AG04450 (cell line): Measurements from ENCODE around the gene CFAP410. TPM values are rescaled to one million over a fixed set of nuclear protein-coding genes. Genes with fewer than 3 reads are reported as not detected.
A peak's percentile ranks its signal among the peaks of the same experiment; 100 is the strongest.

Source experiments
- CTCF ChIA-PET: fragments of 300-600, 350-600 bp; formaldehyde crosslinking; extraction: SDS; loops from one replicate; lab custom pipeline; 2022; ENCODE audit warnings: antibody characterized with exemption, inconsistent platforms; lab: Charles Lee
- POLR2A ChIA-PET: fragments of 350-600 bp; formaldehyde crosslinking; extraction: SDS; loops from one replicate; lab custom pipeline; 2021; ENCODE audit warnings: antibody characterized with exemption, inconsistent platforms; lab: Yijun Ruan, JAX
- DNase-seq: peaks from one replicate; pipeline ENCODE4 v3.0.0-alpha.2; 2011; ENCODE audit warnings: low read depth, low spot score
- H3K27ac ChIP-seq: one replicate; pipeline ENCODE4 v1.5.1; 2012; ENCODE audit warnings: low read depth, low read length, control low read depth
- H3K27me3 ChIP-seq: one replicate; pipeline ENCODE4 v1.6.0; 2012; ENCODE audit warnings: low read length; ENCODE audit not compliant: control insufficient read depth, insufficient read depth
- H3K4me3 ChIP-seq: 2 replicates; pipeline ENCODE4 v1.5.1; 2011; ENCODE audit warnings: mild to moderate bottlenecking, low read depth, low read length, control low read depth
- H3K9me3 ChIP-seq: 2 replicates; pipeline ENCODE4 v1.5.1; 2012; ENCODE audit warnings: low read length; ENCODE audit not compliant: control insufficient read depth, insufficient read depth
- CTCF ChIP-seq: IDR thresholded peaks from 2 replicates; pipeline ENCODE4 v1.5.1; 2011; ENCODE audit warnings: low read depth, low read length, control low read depth, inconsistent platforms
- polyA plus RNA-seq: library from polyadenylated mRNA; depleted of rRNA; stranded (reverse); fragments of >200 nt; gene quantifications from 2 replicates; pipeline ENCODE4 v1.2.3, GENCODE V29; 2011

The CFAP410 gene
- polyA plus RNA-seq, 1 experiment: 3.7 TPM

DNA sequence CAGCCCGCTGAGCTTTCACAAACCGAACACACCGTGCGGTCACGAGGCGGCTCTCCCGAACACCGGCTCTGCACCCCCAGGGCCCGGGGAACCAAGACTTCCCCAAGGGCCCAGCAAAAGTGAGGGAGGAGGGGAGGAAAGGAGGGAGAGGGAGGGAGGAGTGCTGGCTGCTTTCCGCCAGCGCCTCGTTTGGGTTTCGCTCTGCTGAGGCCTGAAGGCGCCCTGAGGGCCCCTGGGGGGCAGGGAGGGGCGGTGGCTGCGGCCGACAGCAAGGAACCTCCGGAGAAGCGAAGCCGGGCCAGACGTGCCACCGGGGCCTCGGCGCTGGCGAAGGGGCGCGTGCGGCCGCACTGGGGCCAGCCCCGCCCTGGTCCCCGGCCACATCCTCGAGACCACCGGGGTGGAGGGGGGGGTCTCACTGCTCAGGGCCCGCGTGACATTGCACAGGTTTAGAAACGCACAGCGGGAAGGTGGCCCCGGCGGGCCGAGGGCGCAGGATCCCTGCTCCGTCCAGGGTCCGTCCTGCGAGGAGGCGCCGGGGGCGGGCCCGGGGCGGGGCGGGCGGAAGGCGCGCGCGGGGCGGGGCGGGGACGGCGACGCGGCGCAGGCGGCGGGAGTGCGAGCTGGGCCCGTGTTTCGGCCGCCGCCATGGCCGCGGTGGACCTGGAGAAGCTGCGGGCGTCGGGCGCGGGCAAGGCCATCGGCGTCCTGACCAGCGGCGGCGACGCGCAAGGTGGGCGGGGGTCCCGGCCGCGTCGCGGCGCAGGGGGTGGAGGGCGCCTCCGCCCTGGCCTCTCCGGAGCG is 39.5 kb downstream of the CFAP410 start, which contains the start of gene PFKL:
TSS of gene PFKL (plus strand) at position 596 of the 804 bp plus-strand sequence. CDS start at position 649, 53 bp downstream.
- Histone ChIP-seq H3K27ac (peak within 1 kb of the TSS; percentile 39), H3K9me3 (no peaks in the 10 kb centered on the region), H3K4me3 (peak within 1 kb of the TSS; percentile 71), H3K27me3 (peaks cover 3% of the 10 kb centered on the region)
- no peak for DNase-seq
- CTCF ChIA-PET: interaction anchor here (0.6 kb wide), 1 partner anchor 460 kb away, joined by 3 read pairs; no protein-coding TSS in a partner anchor
- POLR2A ChIA-PET: no interaction called here
- no peak for TF ChIP-seq CTCF

DNA sequence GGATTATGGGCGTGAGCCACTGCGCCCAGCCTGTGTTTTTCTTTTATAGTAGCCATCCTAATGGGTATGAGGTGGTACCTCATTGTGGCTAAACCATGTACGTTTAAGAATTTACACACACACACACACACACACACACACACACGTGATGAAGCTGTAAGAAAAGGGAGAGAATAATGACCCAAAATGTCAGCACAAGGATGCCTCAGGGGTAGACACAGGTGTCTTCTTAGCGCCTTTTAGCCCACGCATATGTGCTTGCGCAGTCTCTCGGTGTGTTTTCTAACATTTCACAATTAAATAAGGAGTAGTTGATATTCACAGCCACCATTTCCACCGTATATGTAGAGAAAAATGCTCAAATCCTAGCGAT is 40.1 kb downstream of the CFAP410 start:
- Histone ChIP-seq H3K4me3 (peak overlapping the region; percentile 71), H3K9me3 (no peaks in the 10 kb centered on the region), H3K27ac (peak overlapping the region; percentile 39), H3K27me3 (peaks cover 3% of the 10 kb centered on the region)
- ChIA-PET POLR2A (no interaction called here), CTCF (interaction anchor here (0.6 kb wide), 1 partner anchor 460 kb away, joined by 3 read pairs; no protein-coding TSS in a partner anchor)
- TF ChIP-seq CTCF: no peak
- no peak for DNase-seq

DNA sequence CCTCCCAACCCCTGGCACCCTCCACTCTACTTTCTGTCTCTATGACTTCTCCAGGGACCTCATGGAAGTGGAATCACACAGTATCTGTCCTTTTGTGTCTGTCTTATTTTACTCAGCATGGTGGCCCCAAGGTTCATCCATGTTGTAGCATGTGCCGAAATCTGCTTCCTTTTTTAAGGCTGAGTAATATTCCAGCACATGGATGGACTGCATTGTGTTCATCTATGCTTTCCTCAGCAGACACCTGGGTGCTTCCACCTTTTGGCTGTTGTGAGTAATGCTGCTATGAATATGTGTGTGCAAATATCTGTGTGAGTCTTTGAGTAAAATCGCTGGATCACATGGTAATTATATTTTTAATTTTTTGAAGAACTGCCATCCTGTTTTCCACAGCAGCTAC is 40.9 kb downstream of the CFAP410 start:
- DNase-seq: no peak
- Histone ChIP-seq H3K4me3 (no peak overlapping the region), H3K9me3 (no peaks in the 10 kb centered on the region), H3K27ac (no peak overlapping the region), H3K27me3 (peaks cover 3% of the 10 kb centered on the region)
- 0 out of 2 replicates have a peak, but pooled peaks have one; percentile 13 for TF ChIP-seq CTCF
- CTCF ChIA-PET: interaction anchor here (1.7 to 2.4 kb wide), 2 partner anchors 30 to 40 kb away, joined by 6 to 8 read pairs; no protein-coding TSS in a partner anchor
- POLR2A ChIA-PET: interaction anchor here (0.7 kb wide), 1 partner anchor 11 kb away, joined by 4 read pairs; no protein-coding TSS in a partner anchor

- Histone ChIP-seq H3K9me3 (no peaks in the 10 kb centered on the region), H3K27ac (no peak overlapping the region), H3K4me3 (no peak overlapping the region), H3K27me3 (peaks cover 3% of the 10 kb centered on the region)
- peak; percentile 48 for DNase-seq
- ChIA-PET CTCF (interaction anchor here (1.7 to 2.4 kb wide), 2 partner anchors 30 to 40 kb away, joined by 6 to 8 read pairs; no protein-coding TSS in a partner anchor), POLR2A (no interaction called here)
- peak; percentile 71 for TF ChIP-seq CTCF
Measured at GRCh38 chr21:44297525-44298290, 41.5 kb downstream of the CFAP410 start.
